Fibroblast of skin of back (primary cell): Measurements from ENCODE around the gene PRRG2.

Experiments used
- DNase-seq: peaks from one replicate; pipeline ENCODE4 v3.0.0-alpha.2; 2013

PRRG2 gene

GRCh38 chr19:49557641-49558325 is 23.3 kb upstream of the PRRG2 start:
- DNase-seq, result no peak

GRCh38 chr19:49558591-49558990 is 22.5 kb upstream of the PRRG2 start:
- no peak for DNase-seq

GRCh38 chr19:49559443-49559842 is 21.7 kb upstream of the PRRG2 start:
- DNase-seq, result no peak

- no peak for DNase-seq
These were observed 21.2 kb upstream of the PRRG2 start for GRCh38 chr19:49559928-49560327.

- DNase-seq, result no peak
These were observed 20.7 kb upstream of the PRRG2 start for GRCh38 chr19:49560358-49560900.

- no peak for DNase-seq
These were observed 16.5 kb upstream of the PRRG2 start for GRCh38 chr19:49564616-49565045.

- DNase-seq, result no peak
These were observed 15.9 kb upstream of the PRRG2 start for GRCh38 chr19:49565261-49565660.

GRCh38 chr19:49566302-49566701 is 14.8 kb upstream of the PRRG2 start:
- no peak for DNase-seq

- no peak for DNase-seq
These were observed 13.2 kb upstream of the PRRG2 start for GRCh38 chr19:49567861-49568441.

GRCh38 chr19:49570138-49570856 is 10.8 kb upstream of the PRRG2 start:
- DNase-seq, result peak; percentile 82

- peak; percentile 28 for DNase-seq
These were observed 10.0 kb upstream of the PRRG2 start for GRCh38 chr19:49570997-49571676.

GRCh38 chr19:49573009-49573408 is 8.1 kb upstream of the PRRG2 start:
- no peak for DNase-seq

- DNase-seq, result no peak
These were observed 7.7 kb upstream of the PRRG2 start for GRCh38 chr19:49573425-49573824.

GRCh38 chr19:49574206-49574755 is 6.8 kb upstream of the PRRG2 start:
- no peak for DNase-seq

GRCh38 chr19:49579193-49579592 is 1.9 kb upstream of the PRRG2 start:
- DNase-seq, result no peak

- DNase-seq, result no peak
These were observed 1.2 kb upstream of the PRRG2 start for GRCh38 chr19:49579947-49580263.

- DNase-seq, result peak; percentile 96
These were observed 681 bp upstream of the PRRG2 start, which contains the start of gene NOSIP for GRCh38 chr19:49580264-49581006. Gene NOSIP (minus strand): TSS chr19:49580556. CDS start chr19:49560691, 19,865 bp downstream.

- no peak for DNase-seq
These were observed 2.1 kb downstream of the PRRG2 start for GRCh38 chr19:49583239-49583638.

GRCh38 chr19:49585023-49585422 is 3.9 kb downstream of the PRRG2 start:
- no peak for DNase-seq

GRCh38 chr19:49587227-49587626 is 6.1 kb downstream of the PRRG2 start:
- no peak for DNase-seq

GRCh38 chr19:49588365-49589122 is 7.4 kb downstream of the PRRG2 start:
- DNase-seq, result no peak
